Fibroblast of lung (primary cell): Measurements from ENCODE around the gene ATXN1. TPM values are rescaled to one million over a fixed set of nuclear protein-coding genes. Genes with fewer than 3 reads are reported as not detected.

Experiments
- DNase-seq, 2 donors: peaks; one replicate each; pipeline versions ENCODE4 v3.0.0 to v3.0.0-alpha.2; 2010; ENCODE audit warnings: low read depth in 2 of 2
- H2AFZ ChIP-seq: 2 replicates; pipeline ENCODE4 v1.5.1; 2012; ENCODE audit warnings: low read length, control low read depth, inconsistent platforms
- H3K27ac ChIP-seq: 2 replicates; pipeline ENCODE4 v1.5.1; 2011; ENCODE audit warnings: low read length, control low read depth; ENCODE audit not compliant: insufficient read depth
- H3K27me3 ChIP-seq: 2 replicates; pipeline ENCODE4 v1.5.1; 2011; ENCODE audit warnings: mild to moderate bottlenecking, low read length; ENCODE audit not compliant: control insufficient read depth, insufficient read depth
- H3K36me3 ChIP-seq: 2 replicates; pipeline ENCODE4 v1.5.1; 2011; ENCODE audit warnings: low read length; ENCODE audit not compliant: control insufficient read depth, insufficient read depth
- H3K4me1 ChIP-seq: 2 replicates; pipeline ENCODE4 v1.5.1; 2011; ENCODE audit warnings: low read length; ENCODE audit not compliant: control insufficient read depth, insufficient read depth; ENCODE audit errors: extremely low read depth
- H3K4me2 ChIP-seq: 2 replicates; pipeline ENCODE4 v1.5.1; 2011; ENCODE audit warnings: low read length, control low read depth; ENCODE audit not compliant: insufficient read depth; ENCODE audit errors: extremely low read depth
- H3K4me3 ChIP-seq, 4 experiments: fragments of 200-600 bp in 1 of 4; sonication (generic) in 1 of 4; replicated peaks in 1 of 4; 2 replicates each; pipeline ENCODE4 v1.5.1; 2011 to 2016; ENCODE audit warnings: low read length in 4 of 4, low read depth in 3 of 4, mild to moderate bottlenecking in 3 of 4, control low read depth in 2 of 4, inconsistent platforms in 1 of 4, mixed read lengths in 1 of 4; ENCODE audit not compliant: insufficient read depth in 1 of 4; ENCODE audit errors: control extremely low read depth in 1 of 4
- H3K79me2 ChIP-seq: 2 replicates; pipeline ENCODE4 v1.5.1; 2012; ENCODE audit warnings: mild to moderate bottlenecking, low read length, inconsistent platforms; ENCODE audit not compliant: control insufficient read depth, insufficient read depth
- H3K9ac ChIP-seq: 2 replicates; pipeline ENCODE4 v1.5.1; 2011; ENCODE audit warnings: mild to moderate bottlenecking, low read length, control low read depth; ENCODE audit not compliant: insufficient read depth
- H3K9me3 ChIP-seq: 2 replicates; pipeline ENCODE4 v1.5.1; 2012; ENCODE audit warnings: low read depth, low read length; ENCODE audit not compliant: control insufficient read depth, insufficient read depth
- H4K20me1 ChIP-seq: 2 replicates; pipeline ENCODE4 v1.5.1; 2011; ENCODE audit warnings: low read length; ENCODE audit not compliant: control insufficient read depth, insufficient read depth; ENCODE audit errors: extremely low read depth
- CTCF ChIP-seq, 2 donors: IDR thresholded peaks in 1 of 2; conservative IDR thresholded peaks in 1 of 2; 1 replicate in 1 of 2; 2 replicates in 1 of 2; pipeline ENCODE4 v1.5.1; 2011 to 2012; ENCODE audit warnings: low read length in 2 of 2, control low read depth in 1 of 2, inconsistent platforms in 1 of 2, low read depth in 1 of 2, mild to moderate bottlenecking in 1 of 2
- EZH2 ChIP-seq: IDR thresholded peaks from 2 replicates; pipeline ENCODE4 v1.5.1; 2012; ENCODE audit warnings: low read length, control low read depth, mild to moderate bottlenecking; ENCODE audit errors: missing control alignments
- polyA plus RNA-seq, 2 donors: library from polyadenylated mRNA; depleted of rRNA in 1 of 2; stranded (reverse) in 1 of 2; unstranded in 1 of 2; fragments of >200 nt; gene quantifications; 2 replicates each; pipeline ENCODE4 v1.2.1, GENCODE V29; 2011 to 2012; ENCODE audit warnings: missing spikeins in 1 of 2
- total RNA-seq: library from RNA; depleted of rRNA; stranded (reverse); fragments of >200 nt; gene quantifications from 2 replicates; pipeline ENCODE4 v1.2.1, GENCODE V29; 2014

The ATXN1 gene
- total and polyA plus RNA-seq, 2 donors (not counting 1 experiment from before 2014, with no cell fraction given): 15.8 to 40.5 TPM

GRCh38 chr6:16361121-16361520 is 400.1 kb downstream of the ATXN1 start:
- no peaks in the 10 kb centered on the region for H3K27me3 ChIP-seq
- no peaks in the 10 kb centered on the region for H4K20me1 ChIP-seq
- no peaks in the 10 kb centered on the region for H3K36me3 ChIP-seq
- H3K4me2 ChIP-seq: no peak overlapping the region
- no peak overlapping the region for H2AFZ ChIP-seq
- no peak overlapping the region for H3K4me3 ChIP-seq
- H3K79me2 ChIP-seq: no peaks in the 10 kb centered on the region
- H3K27ac ChIP-seq: no peak overlapping the region
- TF ChIP-seq CTCF (conservative IDR thresholded peaks at IDR 0.05 in 1 of 2, IDR thresholded peaks at IDR 0.05 in 1 of 2; ENCODE audit: low read depth in 1 of 2, low read length in 2 of 2) (no peak), EZH2 (no peak)
- no peak overlapping the region for H3K9ac ChIP-seq
- H3K4me1 ChIP-seq: no peaks in the 10 kb centered on the region
- no peak for DNase-seq
- no peaks in the 10 kb centered on the region for H3K9me3 ChIP-seq

- Histone ChIP-seq H3K4me3 (no peak overlapping the region), H3K79me2 (no peaks in the 10 kb centered on the region), H3K36me3 (no peaks in the 10 kb centered on the region), H3K27ac (no peak overlapping the region), H2AFZ (no peak overlapping the region), H3K27me3 (no peaks in the 10 kb centered on the region), H3K4me2 (no peak overlapping the region), H3K9me3 (no peaks in the 10 kb centered on the region), H3K9ac (no peak overlapping the region), H4K20me1 (no peaks in the 10 kb centered on the region), H3K4me1 (no peaks in the 10 kb centered on the region)
- TF ChIP-seq CTCF (conservative IDR thresholded peaks at IDR 0.05 in 1 of 2, IDR thresholded peaks at IDR 0.05 in 1 of 2; ENCODE audit: low read depth in 1 of 2, low read length in 2 of 2) (no peak), EZH2 (no peak)
- no peak for DNase-seq
Measured at GRCh38 chr6:16360365-16360764, 400.9 kb downstream of the ATXN1 start.

- H3K9ac ChIP-seq: no peak overlapping the region
- H3K4me1 ChIP-seq: no peaks in the 10 kb centered on the region
- no peaks in the 10 kb centered on the region for H3K9me3 ChIP-seq
- H3K27me3 ChIP-seq: no peaks in the 10 kb centered on the region
- H3K4me2 ChIP-seq: no peak overlapping the region
- H4K20me1 ChIP-seq: no peaks in the 10 kb centered on the region
- no peak overlapping the region for H2AFZ ChIP-seq
- TF ChIP-seq EZH2 (no peak), CTCF (conservative IDR thresholded peaks at IDR 0.05 in 1 of 2, IDR thresholded peaks at IDR 0.05 in 1 of 2; ENCODE audit: low read depth in 1 of 2, low read length in 2 of 2) (no peak)
- no peak overlapping the region for H3K27ac ChIP-seq
- no peaks in the 10 kb centered on the region for H3K36me3 ChIP-seq
- no peak for DNase-seq
- H3K79me2 ChIP-seq: no peaks in the 10 kb centered on the region
- H3K4me3 ChIP-seq: no peak overlapping the region
Measured at GRCh38 chr6:16359563-16359962, 401.7 kb downstream of the ATXN1 start.
